Measurements from ENCODE around the gene ZNF428.
A peak's percentile ranks its signal among the peaks of the same experiment; 100 is the strongest.
"Not testable (repeated sequence)": the region's sequence is repeated elsewhere in the genome, so short reads cannot be mapped to it uniquely, and the experiment has no call there.

ZNF428 gene

DNA sequence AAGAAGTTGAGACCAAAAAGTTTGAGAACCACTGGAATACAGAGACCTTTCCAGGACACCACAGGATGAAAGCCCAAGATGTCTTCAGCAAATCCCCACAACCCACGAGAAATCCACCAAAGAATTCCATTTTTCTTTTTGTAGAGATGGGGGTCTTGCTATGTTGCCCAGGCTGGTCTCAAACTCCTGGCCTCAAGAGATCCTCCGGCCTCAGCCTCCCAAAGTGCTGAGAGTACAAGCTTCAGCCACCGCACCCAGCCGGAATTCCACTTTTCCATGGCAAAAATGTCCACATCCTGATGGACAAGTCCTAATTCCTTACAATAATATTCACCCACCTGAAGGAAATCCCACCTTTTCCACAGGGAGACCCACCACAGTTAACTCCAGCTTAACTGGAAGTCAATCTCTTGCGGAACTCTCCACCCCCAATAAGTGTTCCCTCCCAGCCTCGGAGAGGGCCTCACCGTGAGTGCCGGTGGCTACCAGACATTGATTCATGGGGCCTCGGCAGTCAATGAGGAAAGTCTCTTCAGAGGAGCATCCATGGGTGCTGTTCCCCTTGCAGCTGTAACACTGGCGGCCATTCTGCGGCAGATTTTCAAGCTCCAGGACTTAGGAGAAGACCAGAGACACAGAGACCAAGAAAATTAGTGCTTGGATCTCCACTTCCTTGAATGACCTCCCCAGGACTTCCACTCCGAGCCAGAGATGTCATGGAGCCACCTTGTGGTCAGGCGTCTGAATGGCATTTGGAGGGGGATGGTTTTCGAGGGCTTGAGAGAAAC lies 32.5 kb upstream of the ZNF428 start:
- peak in 1 of 2 experiments; percentile 70 for DNase-seq (ENCODE audit: low read depth in 1 of 2, low spot score in 1 of 2)
- H3K27me3 ChIP-seq (ENCODE audit: insufficient read depth, poor library complexity, severe bottlenecking): no peaks in the 10 kb centered on the region
- TF ChIP-seq, protein P1, sequence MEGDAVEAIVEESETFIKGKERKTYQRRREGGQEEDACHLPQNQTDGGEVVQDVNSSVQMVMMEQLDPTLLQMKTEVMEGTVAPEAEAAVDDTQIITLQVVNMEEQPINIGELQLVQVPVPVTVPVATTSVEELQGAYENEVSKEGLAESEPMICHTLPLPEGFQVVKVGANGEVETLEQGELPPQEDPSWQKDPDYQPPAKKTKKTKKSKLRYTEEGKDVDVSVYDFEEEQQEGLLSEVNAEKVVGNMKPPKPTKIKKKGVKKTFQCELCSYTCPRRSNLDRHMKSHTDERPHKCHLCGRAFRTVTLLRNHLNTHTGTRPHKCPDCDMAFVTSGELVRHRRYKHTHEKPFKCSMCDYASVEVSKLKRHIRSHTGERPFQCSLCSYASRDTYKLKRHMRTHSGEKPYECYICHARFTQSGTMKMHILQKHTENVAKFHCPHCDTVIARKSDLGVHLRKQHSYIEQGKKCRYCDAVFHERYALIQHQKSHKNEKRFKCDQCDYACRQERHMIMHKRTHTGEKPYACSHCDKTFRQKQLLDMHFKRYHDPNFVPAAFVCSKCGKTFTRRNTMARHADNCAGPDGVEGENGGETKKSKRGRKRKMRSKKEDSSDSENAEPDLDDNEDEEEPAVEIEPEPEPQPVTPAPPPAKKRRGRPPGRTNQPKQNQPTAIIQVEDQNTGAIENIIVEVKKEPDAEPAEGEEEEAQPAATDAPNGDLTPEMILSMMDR (IDR thresholded peaks at IDR 0.05; ENCODE audit: insufficient read depth, low read length): peak; percentile 42
- TF ChIP-seq POLR2AphosphoS5 (IDR thresholded peaks at IDR 0.05; ENCODE audit: low read depth) (no peak; the same call in 1 of the 2 replicates), SPI1 (IDR thresholded peaks at IDR 0.05; ENCODE audit: borderline replicate concordance, low read depth) (no peak)
- no peak overlapping the region for H3K27ac ChIP-seq (replicated peaks)
- no peak overlapping the region for H3K4me3 ChIP-seq (replicated peaks; ENCODE audit: insufficient read depth, low read length)

DNA sequence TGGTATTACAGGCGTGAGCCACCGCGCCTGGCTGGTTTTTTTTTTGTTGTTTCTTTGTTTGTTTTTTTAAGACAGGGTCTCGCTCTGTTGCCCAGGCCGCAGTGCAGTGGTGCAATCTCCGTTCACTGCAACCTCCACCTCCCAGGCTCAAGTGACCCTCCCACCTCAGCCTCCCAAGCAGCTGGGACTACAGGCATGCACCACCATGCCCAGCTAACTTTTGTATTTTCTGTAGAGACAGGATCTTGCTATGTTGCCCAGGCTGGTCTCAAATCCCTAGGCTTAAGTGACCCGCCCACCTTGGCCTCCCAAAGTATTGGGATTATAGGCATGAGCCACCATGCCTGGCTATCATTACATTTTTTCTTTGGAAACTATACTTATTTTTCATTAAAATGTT lies 30.8 kb upstream of the ZNF428 start:
- DNase-seq (ENCODE audit: low read depth in 1 of 2, low spot score in 1 of 2); H3K4me3 ChIP-seq (replicated peaks; ENCODE audit: insufficient read depth, low read length); H3K27ac ChIP-seq (replicated peaks); H3K27me3 ChIP-seq (ENCODE audit: insufficient read depth, poor library complexity, severe bottlenecking): not testable (repeated sequence)

DNA sequence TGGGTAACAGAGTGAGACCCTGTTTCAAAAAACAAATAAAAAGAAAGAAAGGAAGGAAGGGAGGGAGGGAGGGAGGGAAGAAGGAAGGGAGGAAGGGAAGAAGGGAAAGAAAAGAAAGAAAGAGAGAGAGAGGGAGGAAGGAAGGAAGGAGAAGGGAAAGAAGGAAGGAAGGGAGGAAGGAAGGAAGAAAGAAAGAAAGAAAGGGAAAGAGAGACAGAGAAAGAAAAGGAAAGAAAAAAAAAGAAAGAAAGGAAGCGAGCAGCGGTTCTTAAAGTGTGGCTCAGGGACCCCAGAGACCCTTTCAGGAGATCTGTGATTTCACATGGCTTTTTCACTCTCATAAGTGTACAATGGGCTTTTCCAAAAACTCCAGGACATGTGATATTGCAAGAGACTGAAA lies 30.1 kb upstream of the ZNF428 start:
- Histone ChIP-seq H3K27ac (replicated peaks) (no peak overlapping the region), H3K27me3 (ENCODE audit: insufficient read depth, poor library complexity, severe bottlenecking) (no peaks in the 10 kb centered on the region), H3K4me3 (replicated peaks; ENCODE audit: insufficient read depth, low read length) (no peak overlapping the region)
- no peak for DNase-seq (ENCODE audit: low read depth in 1 of 2, low spot score in 1 of 2)
- TF ChIP-seq, protein P2, sequence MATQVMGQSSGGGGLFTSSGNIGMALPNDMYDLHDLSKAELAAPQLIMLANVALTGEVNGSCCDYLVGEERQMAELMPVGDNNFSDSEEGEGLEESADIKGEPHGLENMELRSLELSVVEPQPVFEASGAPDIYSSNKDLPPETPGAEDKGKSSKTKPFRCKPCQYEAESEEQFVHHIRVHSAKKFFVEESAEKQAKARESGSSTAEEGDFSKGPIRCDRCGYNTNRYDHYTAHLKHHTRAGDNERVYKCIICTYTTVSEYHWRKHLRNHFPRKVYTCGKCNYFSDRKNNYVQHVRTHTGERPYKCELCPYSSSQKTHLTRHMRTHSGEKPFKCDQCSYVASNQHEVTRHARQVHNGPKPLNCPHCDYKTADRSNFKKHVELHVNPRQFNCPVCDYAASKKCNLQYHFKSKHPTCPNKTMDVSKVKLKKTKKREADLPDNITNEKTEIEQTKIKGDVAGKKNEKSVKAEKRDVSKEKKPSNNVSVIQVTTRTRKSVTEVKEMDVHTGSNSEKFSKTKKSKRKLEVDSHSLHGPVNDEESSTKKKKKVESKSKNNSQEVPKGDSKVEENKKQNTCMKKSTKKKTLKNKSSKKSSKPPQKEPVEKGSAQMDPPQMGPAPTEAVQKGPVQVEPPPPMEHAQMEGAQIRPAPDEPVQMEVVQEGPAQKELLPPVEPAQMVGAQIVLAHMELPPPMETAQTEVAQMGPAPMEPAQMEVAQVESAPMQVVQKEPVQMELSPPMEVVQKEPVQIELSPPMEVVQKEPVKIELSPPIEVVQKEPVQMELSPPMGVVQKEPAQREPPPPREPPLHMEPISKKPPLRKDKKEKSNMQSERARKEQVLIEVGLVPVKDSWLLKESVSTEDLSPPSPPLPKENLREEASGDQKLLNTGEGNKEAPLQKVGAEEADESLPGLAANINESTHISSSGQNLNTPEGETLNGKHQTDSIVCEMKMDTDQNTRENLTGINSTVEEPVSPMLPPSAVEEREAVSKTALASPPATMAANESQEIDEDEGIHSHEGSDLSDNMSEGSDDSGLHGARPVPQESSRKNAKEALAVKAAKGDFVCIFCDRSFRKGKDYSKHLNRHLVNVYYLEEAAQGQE (IDR thresholded peaks at IDR 0.05; ENCODE audit: insufficient replicate concordance, low read depth): no peak
- no peak for TF ChIP-seq GABPA (IDR thresholded peaks at IDR 0.05; ENCODE audit: low read depth)
- no peak for TF ChIP-seq POLR2AphosphoS5 (IDR thresholded peaks at IDR 0.05; ENCODE audit: low read depth)
- no peak for TF ChIP-seq SPI1 (IDR thresholded peaks at IDR 0.05; ENCODE audit: borderline replicate concordance, low read depth)
- TF ChIP-seq, protein P1 (IDR thresholded peaks at IDR 0.05; ENCODE audit: insufficient read depth, low read length): no peak

DNA sequence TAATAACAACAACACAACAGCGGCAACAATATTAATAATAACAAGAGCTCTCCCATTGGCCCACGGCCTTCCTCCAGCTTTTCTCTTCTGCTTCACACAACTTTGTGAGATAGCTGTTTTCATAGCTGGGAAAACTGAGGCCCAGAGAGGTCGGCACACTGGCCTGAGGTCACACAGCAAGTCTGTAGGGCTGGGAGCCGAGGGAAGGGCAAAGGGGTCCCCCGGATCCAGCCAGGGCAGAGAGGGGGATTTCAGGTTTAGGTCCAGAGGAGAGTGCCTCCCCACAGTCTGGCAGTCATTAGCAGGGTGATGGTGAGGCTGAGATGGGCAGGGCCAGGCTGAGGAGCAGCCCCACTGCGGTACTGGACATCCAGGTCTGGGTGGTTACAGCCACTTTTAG lies 29.2 kb upstream of the ZNF428 start:
- no peak for DNase-seq (ENCODE audit: low read depth in 1 of 2, low spot score in 1 of 2)
- Histone ChIP-seq H3K27me3 (ENCODE audit: insufficient read depth, poor library complexity, severe bottlenecking) (no peaks in the 10 kb centered on the region), H3K27ac (replicated peaks) (no peak overlapping the region), H3K4me3 (replicated peaks; ENCODE audit: insufficient read depth, low read length) (no peak overlapping the region)
- TF ChIP-seq GABPA (IDR thresholded peaks at IDR 0.05; ENCODE audit: low read depth) (no peak), POLR2AphosphoS5 (IDR thresholded peaks at IDR 0.05; ENCODE audit: low read depth) (no peak), SPI1 (IDR thresholded peaks at IDR 0.05; ENCODE audit: borderline replicate concordance, low read depth) (no peak)
- TF ChIP-seq, protein P1 (IDR thresholded peaks at IDR 0.05; ENCODE audit: insufficient read depth, low read length): no peak
- TF ChIP-seq, protein P2 (IDR thresholded peaks at IDR 0.05; ENCODE audit: insufficient replicate concordance, low read depth): no peak
